Brain microvascular endothelial cell (primary cell): ENCODE data around the gene PISD.

ENCODE experiments used
- DNase-seq: peaks from one replicate; pipeline ENCODE4 v3.0.0-alpha.2; 2020
- H3K27ac ChIP-seq: fragments of 250-450 bp; sonication (Bioruptor Pico); 2 replicates; pipeline ENCODE4 v1.5.1; 2020; ENCODE audit warnings: mild to moderate bottlenecking, moderate library complexity
- H3K27me3 ChIP-seq: fragments of 250-450 bp; sonication (Bioruptor Pico); replicated peaks from 2 replicates; pipeline ENCODE4 v1.5.1; 2020; ENCODE audit warnings: mild to moderate bottlenecking
- H3K36me3 ChIP-seq: fragments of 250-450 bp; sonication (Bioruptor Pico); replicated peaks from 2 replicates; pipeline ENCODE4 v1.5.1; 2020; ENCODE audit warnings: mild to moderate bottlenecking
- H3K4me3 ChIP-seq: 2 replicates; pipeline ENCODE4 v1.5.1; 2011; ENCODE audit warnings: low read depth, mild to moderate bottlenecking, control low read depth, low read length, moderate library complexity
- CTCF ChIP-seq: IDR thresholded peaks from 2 replicates; pipeline ENCODE4 v1.5.1; 2011; ENCODE audit warnings: low read depth, mild to moderate bottlenecking, moderate library complexity, low read length, control low read depth, inconsistent platforms; ENCODE audit errors: missing control alignments
- in situ Hi-C: cut with HindIII; loops from 2 replicates; pipeline ENCODE4 v1.10.0; 2017; ENCODE audit warnings: low sequenced_read_pairs, low pct_ligation_motif_present

PISD gene

GRCh38 chr22:31647523-31648320 lies 14.3 kb downstream of the PISD start:
- Histone ChIP-seq H3K27me3 (no peaks in the 10 kb centered on the region), H3K27ac (peak overlapping the region; percentile 92), H3K4me3 (no peak overlapping the region), H3K36me3 (peaks cover 2% of the 10 kb centered on the region)
- in situ Hi-C loops, result no loop called here
- DNase-seq, result peak; percentile 86
- no peak for TF ChIP-seq CTCF

- no peak for TF ChIP-seq CTCF
- in situ Hi-C loops, result no loop called here
- Histone ChIP-seq H3K27ac (peak overlapping the region; percentile 92), H3K36me3 (peaks cover 2% of the 10 kb centered on the region), H3K27me3 (no peaks in the 10 kb centered on the region), H3K4me3 (no peak overlapping the region)
- no peak for DNase-seq
These were observed 14.9 kb downstream of the PISD start for GRCh38 chr22:31647066-31647465.

- Histone ChIP-seq H3K27ac (peak overlapping the region; percentile 92), H3K27me3 (no peaks in the 10 kb centered on the region), H3K36me3 (peaks cover 2% of the 10 kb centered on the region), H3K4me3 (no peak overlapping the region)
- no peak for TF ChIP-seq CTCF
- peak; percentile 97 for DNase-seq
- in situ Hi-C loops, result no loop called here
These were observed 15.6 kb downstream of the PISD start for GRCh38 chr22:31646186-31647019.

- DNase-seq, result no peak
- Histone ChIP-seq H3K27ac (no peak overlapping the region), H3K27me3 (no peaks in the 10 kb centered on the region), H3K36me3 (no peaks in the 10 kb centered on the region), H3K4me3 (no peak overlapping the region)
- no peak for TF ChIP-seq CTCF
- in situ Hi-C loops, result no loop called here
These were observed 22.5 kb downstream of the PISD start for GRCh38 chr22:31639436-31640039.

DNA sequence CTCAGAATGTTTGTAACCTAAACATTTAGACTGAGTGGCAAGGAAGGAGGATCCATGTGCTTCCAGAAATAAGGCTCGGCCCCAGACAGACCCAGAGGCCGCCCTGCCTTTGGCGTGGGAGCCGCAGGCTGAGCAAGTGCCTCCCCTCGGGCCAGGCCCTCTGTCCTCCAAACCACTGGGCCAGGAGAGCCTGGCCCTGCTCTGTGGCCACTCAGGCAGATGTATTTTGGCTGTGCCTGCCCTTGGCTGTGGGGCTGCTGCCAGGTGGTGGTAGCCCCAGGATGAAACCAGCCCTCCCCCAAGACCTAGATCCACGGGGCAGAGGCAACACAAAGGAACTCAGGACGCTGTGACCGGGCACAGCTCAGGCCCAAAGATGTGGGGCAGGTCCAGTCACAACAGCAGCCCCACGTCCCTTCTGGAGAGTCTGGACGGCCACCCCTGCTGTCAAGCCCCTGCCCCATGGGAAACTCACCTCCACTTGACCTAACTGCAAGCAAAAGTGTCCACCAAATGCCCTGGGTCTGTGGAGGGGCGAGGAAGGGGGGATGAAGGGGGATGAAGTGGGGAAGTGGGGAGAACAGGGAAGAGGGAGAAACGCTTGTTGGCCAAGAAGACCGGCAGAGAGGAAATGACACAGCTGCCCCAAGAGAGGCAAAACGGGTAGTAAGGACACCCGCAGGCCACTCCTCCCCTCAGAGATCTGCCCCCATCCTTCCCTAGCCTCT lies 24.0 kb downstream of the PISD start:
- H3K4me3 ChIP-seq, result no peak overlapping the region
- peak; percentile 30 for DNase-seq
- in situ Hi-C loops, result no loop called here
- no peaks in the 10 kb centered on the region for H3K27me3 ChIP-seq
- TF ChIP-seq CTCF, result no peak
- H3K27ac ChIP-seq, result peak overlapping the region; percentile 52
- no peaks in the 10 kb centered on the region for H3K36me3 ChIP-seq
